Left hindlimb (tissue), 1 donor: Measurements from ENCODE around the gene TMEM30A.

Source experiments
- DNase-seq: peaks from one replicate; pipeline ENCODE4 v3.0.0-alpha.2; 2018

Gene TMEM30A

GRCh38 chr6:75291331-75291730, 6.7 kb upstream of the TMEM30A start:
- DNase-seq: no peak

GRCh38 chr6:75290136-75290945, 5.7 kb upstream of the TMEM30A start:
- DNase-seq: no peak

GRCh38 chr6:75288023-75288422, 3.4 kb upstream of the TMEM30A start:
- no peak for DNase-seq

GRCh38 chr6:75287424-75287823, 2.8 kb upstream of the TMEM30A start:
- no peak for DNase-seq

GRCh38 chr6:75286955-75287354, 2.4 kb upstream of the TMEM30A start:
- DNase-seq: no peak

GRCh38 chr6:75285283-75285639, 669 bp upstream of the TMEM30A start:
- DNase-seq: no peak

GRCh38 chr6:75283907-75284631, 523 bp downstream of the TMEM30A start:
- DNase-seq: no peak

- no peak for DNase-seq
Observed at GRCh38 chr6:75282706-75283105, 1.9 kb downstream of the TMEM30A start.

- DNase-seq: no peak
Observed at GRCh38 chr6:75281653-75282052, 2.9 kb downstream of the TMEM30A start.

GRCh38 chr6:75280131-75280855, 4.3 kb downstream of the TMEM30A start:
- no peak for DNase-seq

- DNase-seq: no peak
Observed at GRCh38 chr6:75279418-75279817, 5.2 kb downstream of the TMEM30A start.

- no peak for DNase-seq
Observed at GRCh38 chr6:75278474-75279077, 6.0 kb downstream of the TMEM30A start.

GRCh38 chr6:75275067-75275466, 9.5 kb downstream of the TMEM30A start:
- DNase-seq: no peak

- DNase-seq: no peak
Observed at GRCh38 chr6:75273009-75273408, 11.6 kb downstream of the TMEM30A start.

GRCh38 chr6:75272145-75272840, 12.3 kb downstream of the TMEM30A start:
- DNase-seq: no peak

GRCh38 chr6:75268988-75269354, 15.6 kb downstream of the TMEM30A start:
- no peak for DNase-seq

- DNase-seq: no peak
Observed at GRCh38 chr6:75268121-75268987, 16.2 kb downstream of the TMEM30A start.

- no peak for DNase-seq
Observed at GRCh38 chr6:75267461-75267860, 17.1 kb downstream of the TMEM30A start.

GRCh38 chr6:75266716-75267291, 17.8 kb downstream of the TMEM30A start:
- no peak for DNase-seq

GRCh38 chr6:75263401-75263750, 21.2 kb downstream of the TMEM30A start:
- DNase-seq: no peak

- no peak for DNase-seq
Observed at GRCh38 chr6:75262716-75263400, 21.7 kb downstream of the TMEM30A start.
